Right cardiac atrium (tissue), 5 donors: ENCODE results near the gene EEA1. TPM values are rescaled to one million over a fixed set of nuclear protein-coding genes. Genes with fewer than 3 reads are reported as not detected.
"Not testable (repeated sequence)": the region's sequence is repeated elsewhere in the genome, so short reads cannot be mapped to it uniquely, and the experiment has no call there.

ENCODE experiments used
- ATAC-seq, 2 donors: fragments of 200-7000 bp; cut with Tn5 transposase; one replicate each; pipeline versions ENCODE4 v1.8.0 to v1.9.1; 2020; ENCODE audit warnings: moderate library complexity in 2 of 2, mild to moderate bottlenecking in 1 of 2
- DNase-seq, 3 donors: peaks; one replicate each; pipeline ENCODE4 v3.0.0-alpha.2; 2020
- H3K27ac ChIP-seq: one replicate; pipeline ENCODE4 v1.5.1; 2013; ENCODE audit warnings: mild to moderate bottlenecking, low read length, control low read depth, moderate library complexity
- H3K27me3 ChIP-seq: one replicate; pipeline ENCODE4 v1.6.1; 2013; ENCODE audit not compliant: control insufficient read depth, insufficient read depth
- H3K4me1 ChIP-seq: one replicate; pipeline ENCODE4 v1.6.1; 2013; ENCODE audit warnings: low read length; ENCODE audit not compliant: control insufficient read depth, insufficient read depth
- H3K4me3 ChIP-seq: one replicate; pipeline ENCODE4 v1.5.1; 2013; ENCODE audit warnings: low read length, control low read depth
- H3K9me3 ChIP-seq: one replicate; pipeline ENCODE4 v1.6.1; 2013; ENCODE audit warnings: low read length; ENCODE audit not compliant: control insufficient read depth
- WGBS: extraction: QIAGEN DNeasy Blood & Tissue Kit; methylation state at CpG from one replicate; pipeline ENCODE4 v1.1.7; 2013; 5-methylcytosine and 5-hydroxymethylcytosine counted together
- intact Hi-C, 4 donors: fragments of 100-400 bp; cut with DNase I; formaldehyde crosslinking; loops; one replicate each; pipeline versions ENCODE4 v1.11.0 to v1.14.0; 2022 to 2023
- long read RNA-seq, 4 donors: library from polyadenylated mRNA; unstranded; transcript quantifications; one replicate each; pipeline ENCODE4 v2.0.0, GENCODE V29; 2020 to 2021
- polyA plus RNA-seq: library from polyadenylated mRNA; stranded (reverse); fragments of 200-250 nt; gene quantifications from one replicate; pipeline ENCODE4 v1.2.3, GENCODE V29; 2013
- total RNA-seq, 4 donors: library from RNA; stranded (reverse); fragmentation: NEBNext Ultra II Directional; extraction: Animal tissue kit (Norgen Biotek cat#: 25700); gene quantifications; one replicate each; pipeline ENCODE4 v1.2.1, GENCODE V29; 2021
- donor health status: healthy with polysubstance abuse.
- donor health status: DM: no; HTN: yes; CAD: no.
- donor health status: DM: no; HTN: no; CAD: no.
- donor health status: DM: no; HTN: yes; CAD: no; lungs with severe emphysema.
- donor health status: DM: yes; HTN: yes; CAD: no.

Gene EEA1
- 10 to 100 TPM; 21.6 to 27.2 (median 24.3) TPM for total RNA-seq
- 4.2 TPM for polyA plus RNA-seq
- long read RNA-seq, donor 1, partial matches to known transcripts, result 39 of 45 reads
- long read RNA-seq, donor 1, other reads (novel, unspliced or antisense), result 6 of 45 reads
- long read RNA-seq, donor 2, partial matches to known transcripts, result 1 of 1 reads
- long read RNA-seq, donor 2, other reads (novel, unspliced or antisense), result 0 of 1 reads
- long read RNA-seq, donor 3, partial matches to known transcripts, result 58 of 68 reads
- long read RNA-seq, donor 3, other reads (novel, unspliced or antisense), result 10 of 68 reads
- long read RNA-seq, donor 4, full-length matches to known transcripts, result 3 of 6 reads
- long read RNA-seq, donor 4, partial matches to known transcripts, result 1 of 6 reads
- long read RNA-seq, donor 4, other reads (novel, unspliced or antisense), result 2 of 6 reads

- intact Hi-C loops, result loop anchor here in 1 of 4 donors (10.0 kb wide), 1 partner anchor 144 kb away; no protein-coding TSS in a partner anchor
- under 1% methylated on average over 98 of the region's 98 CpGs for WGBS
- Histone ChIP-seq H3K4me3 (peak within 1 kb of the TSS; percentile 87), H3K27ac (peak within 1 kb of the TSS; percentile 100), H3K4me1 (peaks cover 2% of the 10 kb centered on the region), H3K9me3 (no peaks in the 10 kb centered on the region), H3K27me3 (no peaks in the 10 kb centered on the region)
- ATAC-seq (peak; percentile 96 to 97), DNase-seq (peak; percentile 98 to 99 (median 99))
Observed at GRCh38 chr12:92928962-92929915, at the start of gene EEA1. TSS of gene EEA1 (minus strand) at chr12:92929295. CDS start at chr12:92929066, 229 bp downstream.

- DNase-seq (no peak), ATAC-seq (no peak)
- intact Hi-C loops, result no loop called here
- Histone ChIP-seq H3K27me3 (no peaks in the 10 kb centered on the region), H3K9me3 (no peaks in the 10 kb centered on the region), H3K27ac (no peak overlapping the region), H3K4me3 (no peak overlapping the region), H3K4me1 (no peaks in the 10 kb centered on the region)
- WGBS, result 84% methylated on average over 2 of the region's 2 CpGs
Observed at GRCh38 chr12:92978607-92979006, 49.5 kb upstream of the EEA1 start.

GRCh38 chr12:92977326-92977725 lies 48.2 kb upstream of the EEA1 start:
- WGBS, result 71% methylated on average over 5 of the region's 5 CpGs
- no peak for DNase-seq
- H3K4me1 ChIP-seq, result no peaks in the 10 kb centered on the region
- no peaks in the 10 kb centered on the region for H3K27me3 ChIP-seq
- H3K4me3 ChIP-seq, result no peak overlapping the region
- no peak overlapping the region for H3K27ac ChIP-seq
- no peak for ATAC-seq
- intact Hi-C loops, result no loop called here
- no peaks in the 10 kb centered on the region for H3K9me3 ChIP-seq

- Histone ChIP-seq H3K4me3 (no peak overlapping the region), H3K27me3 (no peaks in the 10 kb centered on the region), H3K9me3 (no peaks in the 10 kb centered on the region), H3K27ac (no peak overlapping the region), H3K4me1 (no peaks in the 10 kb centered on the region)
- WGBS, result 100% methylated on average over 1 of the region's 1 CpG
- no peak for DNase-seq
- ATAC-seq, result no peak
- intact Hi-C loops, result no loop called here
Observed at GRCh38 chr12:92974759-92975158, 45.7 kb upstream of the EEA1 start.

- no peaks in the 10 kb centered on the region for H3K27me3 ChIP-seq
- no peaks in the 10 kb centered on the region for H3K9me3 ChIP-seq
- ATAC-seq, result peak; percentile 32 to 43
- WGBS, result 90% methylated on average over 1 of the region's 1 CpG
- no peak overlapping the region for H3K4me3 ChIP-seq
- intact Hi-C loops, result no loop called here
- H3K4me1 ChIP-seq, result peaks cover 1% of the 10 kb centered on the region
- no peak overlapping the region for H3K27ac ChIP-seq
- DNase-seq, result no peak
Observed at GRCh38 chr12:92973614-92974013, 44.5 kb upstream of the EEA1 start.

- Histone ChIP-seq H3K27me3 (no peaks in the 10 kb centered on the region), H3K9me3 (no peaks in the 10 kb centered on the region), H3K4me3 (no peak overlapping the region), H3K27ac (no peak overlapping the region), H3K4me1 (peaks cover 1% of the 10 kb centered on the region)
- ATAC-seq (peak; percentile 62 to 73), DNase-seq (no peak)
- intact Hi-C loops, result no loop called here
- WGBS, result 80% methylated on average over 1 of the region's 1 CpG
Observed at GRCh38 chr12:92971859-92972524, 42.9 kb upstream of the EEA1 start.

GRCh38 chr12:92968176-92968813 lies 39.2 kb upstream of the EEA1 start:
- no peak for ATAC-seq
- H3K27ac ChIP-seq, result no peak overlapping the region
- H3K4me1 ChIP-seq, result peaks cover 1% of the 10 kb centered on the region
- no peaks in the 10 kb centered on the region for H3K9me3 ChIP-seq
- no peak overlapping the region for H3K4me3 ChIP-seq
- DNase-seq, result no peak
- no peaks in the 10 kb centered on the region for H3K27me3 ChIP-seq
- intact Hi-C loops, result no loop called here
- 68% methylated on average over 3 of the region's 3 CpGs for WGBS

GRCh38 chr12:92964378-92964777 lies 35.3 kb upstream of the EEA1 start:
- H3K27me3 ChIP-seq, DNase-seq, H3K9me3 ChIP-seq, intact Hi-C loops, H3K4me1 ChIP-seq, H3K4me3 ChIP-seq, H3K27ac ChIP-seq, ATAC-seq: not testable (repeated sequence)
- 64% methylated on average over 1 of the region's 1 CpG for WGBS

- Histone ChIP-seq H3K4me3 (no peak overlapping the region), H3K9me3 (no peaks in the 10 kb centered on the region), H3K27ac (no peak overlapping the region), H3K27me3 (no peaks in the 10 kb centered on the region), H3K4me1 (no peaks in the 10 kb centered on the region)
- no peak for DNase-seq
- no peak for ATAC-seq
- intact Hi-C loops, result no loop called here
- 96% methylated on average over 3 of the region's 3 CpGs for WGBS
Observed at GRCh38 chr12:92961949-92962348, 32.9 kb upstream of the EEA1 start.

- no peaks in the 10 kb centered on the region for H3K27me3 ChIP-seq
- ATAC-seq, result no peak
- no peak for DNase-seq
- H3K4me3 ChIP-seq, result no peak overlapping the region
- intact Hi-C loops, result no loop called here
- no peak overlapping the region for H3K27ac ChIP-seq
- peaks cover 3% of the 10 kb centered on the region for H3K9me3 ChIP-seq
- H3K4me1 ChIP-seq, result no peaks in the 10 kb centered on the region
- 70% methylated on average over 2 of the region's 2 CpGs for WGBS
Observed at GRCh38 chr12:92955997-92956663, 27.0 kb upstream of the EEA1 start.
